HepG2 (cell line): ENCODE measurements around the gene ROM1. TPM values are rescaled to one million over a fixed set of nuclear protein-coding genes. Genes with fewer than 3 reads are reported as not detected.

ENCODE experiments used
- GZF1 ChIP-seq: sonication (generic); formaldehyde crosslinking; IDR thresholded peaks from 2 replicates; pipeline ENCODE4 v1.5.1; 2020; ENCODE audit warnings: mild to moderate bottlenecking, missing genetic modification reagents
- HOXA5 ChIP-seq: sonication (generic); formaldehyde crosslinking; IDR thresholded peaks from 2 replicates; pipeline ENCODE4 v1.4.0; 2020; ENCODE audit warnings: missing genetic modification reagents
- IRF9 ChIP-seq: sonication (generic); formaldehyde crosslinking; IDR thresholded peaks from 2 replicates; pipeline ENCODE4 v1.8.0; 2022; ENCODE audit warnings: missing genetic modification reagents, mild to moderate bottlenecking, borderline replicate concordance
- JUNB ChIP-seq: sonication (generic); formaldehyde crosslinking; IDR thresholded peaks from 2 replicates; pipeline ENCODE4 v1.8.0; 2022; ENCODE audit warnings: missing genetic modification reagents, mild to moderate bottlenecking, borderline replicate concordance
- MAFF ChIP-seq: IDR thresholded peaks from 2 replicates; pipeline ENCODE4 v1.6.1; 2011; ENCODE audit warnings: low read depth, low read length, improper control_type of control experiment
- MXD4 ChIP-seq: IDR thresholded peaks from 2 replicates; pipeline ENCODE4 v1.6.1; 2016; ENCODE audit warnings: mild to moderate bottlenecking, missing biosample characterization, missing genetic modification reagents
- RORA ChIP-seq: sonication (generic); formaldehyde crosslinking; IDR thresholded peaks from 2 replicates; pipeline ENCODE4 v1.5.0; 2020; ENCODE audit warnings: mild to moderate bottlenecking, missing genetic modification reagents, moderate library complexity
- SAP130 ChIP-seq: IDR thresholded peaks from 2 replicates; pipeline ENCODE4 v1.6.1; 2016; ENCODE audit warnings: low read depth
- SETDB1 ChIP-seq: sonication (generic); formaldehyde crosslinking; IDR thresholded peaks from 2 replicates; pipeline ENCODE4 v1.5.1; 2020; ENCODE audit warnings: missing genetic modification reagents, mild to moderate bottlenecking, borderline replicate concordance
- SP140L ChIP-seq: sonication (generic); formaldehyde crosslinking; IDR thresholded peaks from 2 replicates; pipeline ENCODE4 v1.4.0; 2020; ENCODE audit warnings: missing genetic modification reagents, borderline replicate concordance
- SYNCRIP ChIP-seq: fragments of 200-400 bp; formaldehyde crosslinking; IDR thresholded peaks from 2 replicates; pipeline ENCODE4 v1.6.1; 2018; ENCODE audit warnings: mild to moderate bottlenecking, low read depth, low read length; ENCODE audit not compliant: insufficient read depth
- U2AF2 ChIP-seq: fragments of 200-400 bp; formaldehyde crosslinking; IDR thresholded peaks from 2 replicates; pipeline ENCODE4 v1.6.1; 2017; ENCODE audit warnings: low read depth, mild to moderate bottlenecking, low read length
- ZMYM2 ChIP-seq: sonication (generic); formaldehyde crosslinking; IDR thresholded peaks from 2 replicates; pipeline ENCODE4 v1.8.0; 2022; ENCODE audit warnings: mild to moderate bottlenecking, missing genetic modification reagents
- ZNF10 ChIP-seq: sonication (generic); formaldehyde crosslinking; IDR thresholded peaks from 2 replicates; pipeline ENCODE4 v1.4.0; 2020; ENCODE audit warnings: mild to moderate bottlenecking, low read depth, missing genetic modification reagents, borderline replicate concordance
- ZNF20 ChIP-seq: sonication (generic); formaldehyde crosslinking; IDR thresholded peaks from 2 replicates; pipeline ENCODE4 v1.4.0; 2020; ENCODE audit warnings: mild to moderate bottlenecking, moderate library complexity, missing genetic modification reagents
- ZNF264 ChIP-seq: sonication (generic); formaldehyde crosslinking; IDR thresholded peaks from 2 replicates; pipeline ENCODE4 v1.4.0; 2020; ENCODE audit warnings: missing genetic modification reagents
- ZNF30 ChIP-seq: sonication (generic); formaldehyde crosslinking; IDR thresholded peaks from 2 replicates; pipeline ENCODE4 v1.5.0; 2020; ENCODE audit warnings: mild to moderate bottlenecking, missing genetic modification reagents
- ZNF652 ChIP-seq: IDR thresholded peaks from 2 replicates; pipeline ENCODE4 v1.6.1; 2016; ENCODE audit warnings: low read depth, borderline replicate concordance
- ZNF768 ChIP-seq: sonication (generic); formaldehyde crosslinking; IDR thresholded peaks from 2 replicates; pipeline ENCODE4 v1.4.0; 2020; ENCODE audit warnings: missing genetic modification reagents
- polyA plus RNA-seq, 8 experiments: library from polyadenylated mRNA; depleted of rRNA in 3 of 8; stranded (reverse) in 7 of 8; unstranded in 1 of 8; fragments of >200 nt; fragmentation: Illumina TruSeq in 4 of 8; extraction: Trizol in 4 of 8; gene quantifications; 2 replicates each; pipeline versions ENCODE4 v1.2.1 to v1.2.3, GENCODE V29; 2011 to 2016; ENCODE audit warnings: low read depth in 4 of 8, missing spikeins in 1 of 8, mixed read lengths in 1 of 8; ENCODE audit not compliant: insufficient read depth in 1 of 8
- total RNA-seq, 5 experiments: library from RNA; depleted of rRNA; stranded (reverse); fragments of >200 nt; fragmentation: Illumina TruSeq; extraction: Trizol; gene quantifications; 2 replicates each; pipeline ENCODE4 v1.2.3, GENCODE V29; 2016; ENCODE audit warnings: low read depth in 1 of 5
- TF ChIP-seq, protein P1 (sequence below): sonication (generic); formaldehyde crosslinking; IDR thresholded peaks from 2 replicates; pipeline ENCODE4 v1.4.0; 2020; ENCODE audit warnings: mild to moderate bottlenecking, low read depth, missing genetic modification reagents
- TF ChIP-seq, protein P2 (sequence below): sonication (generic); formaldehyde crosslinking; IDR thresholded peaks from 2 replicates; pipeline ENCODE4 v1.8.1; 2023; ENCODE audit warnings: mild to moderate bottlenecking, missing genetic modification reagents
- TF ChIP-seq, protein P3 (sequence below): sonication (generic); formaldehyde crosslinking; IDR thresholded peaks from 2 replicates; pipeline ENCODE4 v1.8.0; 2022; ENCODE audit warnings: mild to moderate bottlenecking, missing genetic modification reagents, moderate library complexity

Gene ROM1
- total and polyA plus RNA-seq, 2 of the 13 experiments (the other 11 are each of a cell fraction or from before 2014, with no cell fraction given) = 1.2 to 2.4 TPM

GRCh38 chr11:62573592-62574362 lies 39.3 kb upstream of the ROM1 start, which contains the start of gene EEF1G (continued):
- TF ChIP-seq JUNB (CRISPR knock-in tag) (no peak), SP140L (CRISPR knock-in tag) (no peak), ZNF20 (no peak), ZNF10 (no peak), ZNF768 (CRISPR knock-in tag) (0 out of 2 replicates have a peak, but pooled peaks have one; percentile 4), RORA (no peak), ZMYM2 (CRISPR knock-in tag) (0 out of 2 replicates have a peak, but pooled peaks have one; percentile 29), HOXA5 (no peak; the same call in 1 of the 2 replicates), SETDB1 (CRISPR knock-in tag) (no peak), SAP130 (peak; percentile 83), ZNF652 (CRISPR knock-in tag) (no peak), GZF1 (CRISPR knock-in tag) (no peak), ZNF264 (no peak; the same call in none of the 2 replicates), MXD4 (CRISPR knock-in tag) (0 out of 2 replicates have a peak, but pooled peaks have one; percentile 30), IRF9 (peak; percentile 12; the same call in 1 of the 2 replicates), SYNCRIP (no peak), MAFF (no peak), U2AF2 (no peak), ZNF30 (CRISPR knock-in tag) (no peak)
- TF ChIP-seq, protein P1, sequence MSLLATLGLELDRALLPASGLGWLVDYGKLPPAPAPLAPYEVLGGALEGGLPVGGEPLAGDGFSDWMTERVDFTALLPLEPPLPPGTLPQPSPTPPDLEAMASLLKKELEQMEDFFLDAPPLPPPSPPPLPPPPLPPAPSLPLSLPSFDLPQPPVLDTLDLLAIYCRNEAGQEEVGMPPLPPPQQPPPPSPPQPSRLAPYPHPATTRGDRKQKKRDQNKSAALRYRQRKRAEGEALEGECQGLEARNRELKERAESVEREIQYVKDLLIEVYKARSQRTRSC (CRISPR knock-in tag) = no peak
- TF ChIP-seq, protein P2, sequence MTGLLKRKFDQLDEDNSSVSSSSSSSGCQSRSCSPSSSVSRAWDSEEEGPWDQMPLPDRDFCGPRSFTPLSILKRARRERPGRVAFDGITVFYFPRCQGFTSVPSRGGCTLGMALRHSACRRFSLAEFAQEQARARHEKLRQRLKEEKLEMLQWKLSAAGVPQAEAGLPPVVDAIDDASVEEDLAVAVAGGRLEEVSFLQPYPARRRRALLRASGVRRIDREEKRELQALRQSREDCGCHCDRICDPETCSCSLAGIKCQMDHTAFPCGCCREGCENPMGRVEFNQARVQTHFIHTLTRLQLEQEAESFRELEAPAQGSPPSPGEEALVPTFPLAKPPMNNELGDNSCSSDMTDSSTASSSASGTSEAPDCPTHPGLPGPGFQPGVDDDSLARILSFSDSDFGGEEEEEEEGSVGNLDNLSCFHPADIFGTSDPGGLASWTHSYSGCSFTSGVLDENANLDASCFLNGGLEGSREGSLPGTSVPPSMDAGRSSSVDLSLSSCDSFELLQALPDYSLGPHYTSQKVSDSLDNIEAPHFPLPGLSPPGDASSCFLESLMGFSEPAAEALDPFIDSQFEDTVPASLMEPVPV (CRISPR knock-in tag) = peak; percentile 34; the same call in 1 of the 2 replicates
- TF ChIP-seq, protein P3, sequence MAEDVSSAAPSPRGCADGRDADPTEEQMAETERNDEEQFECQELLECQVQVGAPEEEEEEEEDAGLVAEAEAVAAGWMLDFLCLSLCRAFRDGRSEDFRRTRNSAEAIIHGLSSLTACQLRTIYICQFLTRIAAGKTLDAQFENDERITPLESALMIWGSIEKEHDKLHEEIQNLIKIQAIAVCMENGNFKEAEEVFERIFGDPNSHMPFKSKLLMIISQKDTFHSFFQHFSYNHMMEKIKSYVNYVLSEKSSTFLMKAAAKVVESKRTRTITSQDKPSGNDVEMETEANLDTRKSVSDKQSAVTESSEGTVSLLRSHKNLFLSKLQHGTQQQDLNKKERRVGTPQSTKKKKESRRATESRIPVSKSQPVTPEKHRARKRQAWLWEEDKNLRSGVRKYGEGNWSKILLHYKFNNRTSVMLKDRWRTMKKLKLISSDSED = no peak
